ENCODE data around the gene RNF213. TPM values are rescaled to one million over a fixed set of nuclear protein-coding genes. Genes with fewer than 3 reads are reported as not detected.
"Not testable (repeated sequence)": the region's sequence is repeated elsewhere in the genome, so short reads cannot be mapped to it uniquely, and the experiment has no call there.

Gene RNF213
- total RNA-seq, 1 donor, result 134 TPM

DNA sequence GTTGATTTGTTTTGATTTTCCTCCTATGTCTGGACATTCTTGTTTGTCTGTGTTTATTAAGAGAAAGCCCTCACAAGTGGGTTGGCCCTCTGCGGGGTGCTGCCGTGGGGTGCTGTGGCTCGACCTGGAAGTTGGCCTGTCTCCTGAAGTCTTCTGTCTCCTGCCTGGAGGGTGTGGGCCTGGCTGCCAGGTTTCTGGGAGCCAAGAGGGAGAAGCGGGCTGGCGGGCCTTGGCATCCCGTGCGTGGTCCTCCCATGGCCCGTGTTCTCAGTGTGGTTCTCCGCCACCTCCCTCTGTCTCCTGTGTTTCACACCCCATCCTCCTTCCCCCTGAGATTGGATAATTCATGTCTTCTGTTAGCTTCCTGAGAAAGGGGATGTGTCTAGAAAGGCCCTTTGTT lies 69.6 kb downstream of the RNF213 start:
- H3K36me3 ChIP-seq (ENCODE audit: insufficient read depth, low read length), result peaks cover 68% of the 10 kb centered on the region
- H3K4me1 ChIP-seq (ENCODE audit: insufficient read depth, low read length), result no peaks in the 10 kb centered on the region
- H3K9me3 ChIP-seq (ENCODE audit: low read depth, low read length), result no peaks in the 10 kb centered on the region
- DNase-seq (ENCODE audit: insufficient read length, low spot score, missing footprints), result no peak
- H3K4me3 ChIP-seq (ENCODE audit: insufficient read depth, low read length), result no peak overlapping the region
- no peak overlapping the region for H2AFZ ChIP-seq (ENCODE audit: low read length)
- no peak overlapping the region for H3K4me2 ChIP-seq (ENCODE audit: insufficient read depth, low read length)
- no peaks in the 10 kb centered on the region for H3K27me3 ChIP-seq (ENCODE audit: insufficient read depth, low read length)
- no peaks in the 10 kb centered on the region for H3K79me2 ChIP-seq (ENCODE audit: insufficient read depth, low read length)
- H3K27ac ChIP-seq (ENCODE audit: low read depth, low read length), result no peak overlapping the region
- no peak for TF ChIP-seq CTCF (IDR thresholded peaks at IDR 0.05; ENCODE audit: extremely low read depth, low read depth, low read length)
- H4K20me1 ChIP-seq (ENCODE audit: insufficient read depth, low read length), result no peaks in the 10 kb centered on the region

DNA sequence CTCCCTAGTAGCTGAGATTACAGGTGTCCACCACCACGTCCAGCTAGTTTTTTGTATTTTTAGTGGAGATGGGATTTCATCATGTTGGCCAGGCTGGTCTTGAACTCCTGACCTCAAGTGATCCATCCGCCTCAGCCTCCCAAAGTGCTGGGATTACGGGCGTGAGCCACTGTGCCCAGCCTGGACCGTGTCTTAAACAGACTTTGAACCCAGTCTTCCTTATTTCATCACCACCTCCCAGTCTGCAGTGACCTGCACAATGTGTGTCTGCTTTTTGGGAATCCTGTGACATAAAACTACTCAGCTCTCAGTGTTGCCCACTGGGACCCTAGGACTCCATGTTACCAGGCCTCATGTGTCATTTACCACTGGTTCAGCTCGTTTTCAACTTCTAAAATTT lies 70.3 kb downstream of the RNF213 start:
- H3K36me3 ChIP-seq (ENCODE audit: insufficient read depth, low read length), result peaks cover 67% of the 10 kb centered on the region
- not testable (repeated sequence) for H3K27me3 ChIP-seq (ENCODE audit: insufficient read depth, low read length); H3K27ac ChIP-seq (ENCODE audit: low read depth, low read length)

GRCh38 chr17:80331820-80332219 lies 71.2 kb downstream of the RNF213 start:
- DNase-seq (ENCODE audit: insufficient read length, low spot score, missing footprints), result no peak
- Histone ChIP-seq H3K9me3 (ENCODE audit: low read depth, low read length) (no peaks in the 10 kb centered on the region), H3K4me1 (ENCODE audit: insufficient read depth, low read length) (no peaks in the 10 kb centered on the region), H4K20me1 (ENCODE audit: insufficient read depth, low read length) (no peaks in the 10 kb centered on the region), H3K36me3 (ENCODE audit: insufficient read depth, low read length) (peaks cover 67% of the 10 kb centered on the region), H3K27me3 (ENCODE audit: insufficient read depth, low read length) (no peaks in the 10 kb centered on the region), H3K27ac (ENCODE audit: low read depth, low read length) (no peak overlapping the region), H3K79me2 (ENCODE audit: insufficient read depth, low read length) (no peaks in the 10 kb centered on the region), H3K4me2 (ENCODE audit: insufficient read depth, low read length) (no peak overlapping the region), H2AFZ (ENCODE audit: low read length) (no peak overlapping the region), H3K4me3 (ENCODE audit: insufficient read depth, low read length) (no peak overlapping the region)
- TF ChIP-seq CTCF (IDR thresholded peaks at IDR 0.05; ENCODE audit: extremely low read depth, low read depth, low read length), result no peak

More for the DNA sequence above, 70.3 kb downstream of the RNF213 start:
- not testable (repeated sequence) for H3K4me1 ChIP-seq (ENCODE audit: insufficient read depth, low read length); H2AFZ ChIP-seq (ENCODE audit: low read length); H3K4me2 ChIP-seq (ENCODE audit: insufficient read depth, low read length); H3K4me3 ChIP-seq (ENCODE audit: insufficient read depth, low read length); H3K79me2 ChIP-seq (ENCODE audit: insufficient read depth, low read length); H3K9me3 ChIP-seq (ENCODE audit: low read depth, low read length); H4K20me1 ChIP-seq (ENCODE audit: insufficient read depth, low read length); DNase-seq (ENCODE audit: insufficient read length, low spot score, missing footprints)

DNA sequence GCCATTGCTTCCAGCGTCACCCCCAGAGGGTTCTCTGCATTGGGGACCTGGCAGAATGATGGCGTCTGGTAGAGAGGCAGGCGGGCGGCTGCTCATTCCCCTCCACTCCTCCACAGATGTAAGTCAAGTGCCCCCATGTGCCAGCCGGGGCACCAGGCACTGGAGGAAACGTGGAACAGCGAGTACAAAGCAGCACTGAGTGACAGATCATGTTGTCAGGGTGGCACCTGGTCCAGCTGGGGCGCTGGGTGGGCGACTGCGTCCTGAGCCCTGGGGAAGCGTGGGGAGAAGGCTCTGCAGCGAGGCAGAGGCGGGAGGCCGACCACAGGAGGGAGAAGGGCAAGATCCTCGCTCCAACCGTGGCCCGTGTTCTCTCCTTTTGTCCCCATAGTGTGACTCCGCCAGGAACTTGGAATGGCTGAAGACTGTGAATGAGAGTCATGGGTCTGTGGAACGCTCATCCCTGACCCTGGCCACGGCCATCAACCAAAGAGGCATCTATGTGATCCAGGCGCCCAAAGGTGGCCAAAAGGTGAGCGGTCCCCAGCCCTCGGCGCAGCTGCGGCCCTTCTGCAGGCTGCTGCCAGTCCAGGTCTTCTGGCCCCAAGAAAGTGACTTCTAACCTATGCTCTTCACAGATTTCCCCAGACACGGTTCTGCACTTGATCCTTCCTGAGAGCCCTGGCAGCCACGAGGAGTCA lies 76.7 kb downstream of the RNF213 start:
- Histone ChIP-seq H3K4me2 (ENCODE audit: insufficient read depth, low read length) (no peak overlapping the region), H4K20me1 (ENCODE audit: insufficient read depth, low read length) (no peaks in the 10 kb centered on the region), H3K79me2 (ENCODE audit: insufficient read depth, low read length) (no peaks in the 10 kb centered on the region), H3K9me3 (ENCODE audit: low read depth, low read length) (no peaks in the 10 kb centered on the region), H2AFZ (ENCODE audit: low read length) (no peak overlapping the region), H3K27ac (ENCODE audit: low read depth, low read length) (no peak overlapping the region), H3K36me3 (ENCODE audit: insufficient read depth, low read length) (peaks cover 76% of the 10 kb centered on the region), H3K4me1 (ENCODE audit: insufficient read depth, low read length) (no peaks in the 10 kb centered on the region), H3K27me3 (ENCODE audit: insufficient read depth, low read length) (no peaks in the 10 kb centered on the region), H3K4me3 (ENCODE audit: insufficient read depth, low read length) (no peak overlapping the region)
- no peak for DNase-seq (ENCODE audit: insufficient read length, low spot score, missing footprints)
- no peak for TF ChIP-seq CTCF (IDR thresholded peaks at IDR 0.05; ENCODE audit: extremely low read depth, low read depth, low read length)
